ENCODE measurements around the gene HDAC9.

DNA sequence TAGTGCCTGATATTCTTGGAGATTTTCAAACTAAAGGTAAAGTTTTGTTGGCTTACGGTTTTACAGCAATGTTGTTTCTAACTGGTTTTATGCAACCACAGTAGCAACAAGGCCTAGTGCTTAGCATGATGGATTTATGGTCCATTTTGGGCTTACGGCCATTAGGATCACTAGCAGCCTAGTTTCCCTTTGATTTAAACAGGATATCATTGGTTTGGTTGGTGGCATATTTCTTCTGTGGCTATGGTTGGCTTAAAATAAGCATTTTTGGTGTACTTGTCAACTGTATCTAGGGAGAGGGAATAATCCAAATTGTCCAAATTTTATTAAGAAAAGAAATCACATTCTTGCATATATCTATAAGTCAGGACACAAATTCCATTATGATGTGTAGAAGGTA is 194.0 kb downstream of the HDAC9 start:
- TF ChIP-seq POLR2AphosphoS5 (IDR thresholded peaks at IDR 0.05): no peak
- TF ChIP-seq, protein P1, sequence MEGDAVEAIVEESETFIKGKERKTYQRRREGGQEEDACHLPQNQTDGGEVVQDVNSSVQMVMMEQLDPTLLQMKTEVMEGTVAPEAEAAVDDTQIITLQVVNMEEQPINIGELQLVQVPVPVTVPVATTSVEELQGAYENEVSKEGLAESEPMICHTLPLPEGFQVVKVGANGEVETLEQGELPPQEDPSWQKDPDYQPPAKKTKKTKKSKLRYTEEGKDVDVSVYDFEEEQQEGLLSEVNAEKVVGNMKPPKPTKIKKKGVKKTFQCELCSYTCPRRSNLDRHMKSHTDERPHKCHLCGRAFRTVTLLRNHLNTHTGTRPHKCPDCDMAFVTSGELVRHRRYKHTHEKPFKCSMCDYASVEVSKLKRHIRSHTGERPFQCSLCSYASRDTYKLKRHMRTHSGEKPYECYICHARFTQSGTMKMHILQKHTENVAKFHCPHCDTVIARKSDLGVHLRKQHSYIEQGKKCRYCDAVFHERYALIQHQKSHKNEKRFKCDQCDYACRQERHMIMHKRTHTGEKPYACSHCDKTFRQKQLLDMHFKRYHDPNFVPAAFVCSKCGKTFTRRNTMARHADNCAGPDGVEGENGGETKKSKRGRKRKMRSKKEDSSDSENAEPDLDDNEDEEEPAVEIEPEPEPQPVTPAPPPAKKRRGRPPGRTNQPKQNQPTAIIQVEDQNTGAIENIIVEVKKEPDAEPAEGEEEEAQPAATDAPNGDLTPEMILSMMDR (IDR thresholded peaks at IDR 0.05): no peak
